GM19468 (cell line): ENCODE data around the gene RNF130.

Experiments
- ATAC-seq: cut with Tn5 transposase; IDR thresholded peaks from one replicate; pipeline ENCODE4 v1.9.1; 2021; ENCODE audit warnings: mild to moderate bottlenecking, moderate library complexity, moderate number of reproducible peaks; ENCODE audit not compliant: unreplicated experiment; ENCODE audit errors: extremely low read depth

The RNF130 gene

GRCh38 chr5:179906294-179906794 is 165.2 kb downstream of the RNF130 start:
- ATAC-seq = no peak

- ATAC-seq = no peak
Measured at GRCh38 chr5:179905161-179905560, 166.4 kb downstream of the RNF130 start.
